Activated T-helper 2 cell treated with anti-CD3 and anti-CD28 coated beads, Interferon-gamma antibody, Interleukin-2, Interleukin-4, amounts not matched to agents 10 μg/mL and 5 μg/mL and 100 μg/mL, durations not matched to agents 14 hours and 24 hours and 36 hours (primary cell): ENCODE results near the gene TFAP2E. TPM values are rescaled to one million over a fixed set of nuclear protein-coding genes. Genes with fewer than 3 reads are reported as not detected.

Experiments used
- DNase-seq: peaks from one replicate; pipeline ENCODE4 v3.0.0; 2021; ENCODE audit warnings: low spot score
- H3K27ac Mint-ChIP-seq: one replicate; pipeline ENCODE4 v1.8.0; 2021; ENCODE audit warnings: mixed read lengths
- H3K27me3 Mint-ChIP-seq: one replicate; pipeline ENCODE4 v1.8.0; 2021; ENCODE audit warnings: low read depth, mixed read lengths
- H3K36me3 Mint-ChIP-seq: one replicate; pipeline ENCODE4 v1.8.0; 2021; ENCODE audit warnings: low read depth, mixed read lengths
- H3K4me1 Mint-ChIP-seq: one replicate; pipeline ENCODE4 v1.8.0; 2021; ENCODE audit warnings: low read depth, mixed read lengths
- H3K4me3 Mint-ChIP-seq: one replicate; pipeline ENCODE4 v1.8.0; 2021; ENCODE audit warnings: low read depth, mild to moderate bottlenecking, moderate library complexity, mixed read lengths
- H3K9me3 Mint-ChIP-seq: one replicate; pipeline ENCODE4 v1.8.0; 2021; ENCODE audit warnings: mixed read lengths
- intact Hi-C: fragments of 100-400 bp; cut with micrococcal nuclease; formaldehyde crosslinking; loops from one replicate; pipeline ENCODE4 v1.15.1; 2023
- total RNA-seq: library from RNA; stranded (reverse); gene quantifications from 2 replicates; pipeline ENCODE4 v1.2.3, GENCODE V29; 2022

The TFAP2E gene
- total RNA-seq, 1 donor from 2014 or later: 0.50 TPM

DNA sequence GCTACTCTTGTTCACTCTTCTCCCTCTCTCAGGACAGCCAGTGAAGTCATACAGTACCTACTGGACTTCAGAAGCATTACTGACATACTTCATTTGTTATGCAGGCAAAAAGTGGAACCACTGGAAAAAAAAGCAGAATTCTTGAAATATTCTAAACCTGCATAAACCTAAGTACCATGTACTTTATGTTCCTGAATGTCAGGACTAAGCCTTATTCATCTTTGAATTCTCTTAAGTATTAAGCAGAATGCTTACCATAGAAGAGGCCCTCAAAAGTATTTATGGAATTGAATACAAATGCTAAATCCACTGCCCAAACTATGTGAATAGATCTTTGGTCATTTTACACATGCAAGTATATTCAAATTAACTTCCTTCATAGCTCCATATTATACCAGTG lies 60.4 kb downstream of the TFAP2E start:
- no peak overlapping the region for H3K27ac Mint-ChIP-seq
- H3K4me1 Mint-ChIP-seq: peaks cover 19% of the 10 kb centered on the region
- peaks cover 70% of the 10 kb centered on the region for H3K36me3 Mint-ChIP-seq

DNA sequence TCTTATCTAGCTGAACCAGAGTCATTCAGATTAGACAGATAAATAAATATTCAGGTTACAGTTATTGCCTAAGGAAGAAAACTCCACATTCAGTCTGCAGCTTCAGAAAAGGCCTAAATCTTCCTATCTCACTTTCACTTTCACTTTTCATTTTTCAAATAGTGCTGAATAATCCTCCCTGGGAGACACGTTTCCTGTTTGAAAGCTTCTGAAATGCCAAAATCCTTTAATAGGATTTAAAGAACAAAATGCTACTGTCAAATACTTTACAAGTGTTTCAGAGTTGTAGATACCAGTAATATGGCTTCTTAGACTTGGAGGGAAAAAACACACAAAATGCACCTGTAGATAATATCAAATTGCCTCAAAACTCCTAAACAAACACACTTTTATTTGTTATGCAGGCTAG lies 64.3 kb downstream of the TFAP2E start:
- peaks cover 33% of the 10 kb centered on the region for H3K4me1 Mint-ChIP-seq

More for the DNA sequence above, 60.4 kb downstream of the TFAP2E start:
- H3K27me3 Mint-ChIP-seq: no peaks in the 10 kb centered on the region
- H3K9me3 Mint-ChIP-seq: no peaks in the 10 kb centered on the region
- intact Hi-C loops: no loop called here
- H3K4me3 Mint-ChIP-seq: no peak overlapping the region
- no peak for DNase-seq

DNA sequence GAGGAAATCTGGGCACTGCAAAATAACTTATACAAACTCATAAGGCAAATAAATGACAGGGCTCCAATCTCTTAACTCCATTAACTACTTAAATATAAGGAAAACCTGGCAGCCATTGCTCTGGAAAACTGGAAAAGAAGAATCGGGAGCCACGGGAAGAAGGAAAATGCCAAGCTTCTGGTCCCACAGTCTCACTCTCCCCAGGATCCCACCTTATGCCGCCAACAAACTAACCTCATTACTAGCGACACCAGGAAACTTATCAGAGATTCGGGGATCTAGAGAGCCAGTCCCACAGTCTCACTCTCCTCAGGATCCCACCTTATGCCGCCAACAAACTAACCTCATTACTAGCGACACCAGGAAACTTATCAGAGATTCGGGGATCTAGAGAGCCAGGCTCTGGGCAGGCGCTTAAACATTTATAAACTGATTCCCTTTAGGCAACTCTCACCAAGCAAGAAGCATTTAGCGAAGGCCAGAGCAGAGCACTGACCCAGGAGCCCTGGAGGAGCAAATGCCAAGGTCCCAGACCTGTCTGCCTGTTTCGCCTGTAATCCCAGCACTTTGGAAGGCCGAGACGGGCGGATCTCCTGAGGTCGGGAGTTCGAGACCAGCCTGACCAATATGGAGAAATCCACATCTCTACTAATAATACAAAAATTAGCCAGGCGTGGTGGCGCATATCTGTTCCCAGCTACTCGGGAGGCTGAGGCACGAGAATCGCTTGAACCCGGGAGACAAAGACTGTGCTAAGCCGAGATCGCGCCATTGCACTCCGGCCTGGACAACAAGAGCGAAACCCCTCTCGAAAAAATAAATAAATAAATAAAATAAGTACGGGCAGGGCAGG lies 67.5 kb downstream of the TFAP2E start:
- H3K4me1 Mint-ChIP-seq: peaks cover 32% of the 10 kb centered on the region
- peak overlapping the region; percentile 99 for H3K4me3 Mint-ChIP-seq
- peak overlapping the region; percentile 98 for H3K27ac Mint-ChIP-seq
- H3K36me3 Mint-ChIP-seq: peaks cover 21% of the 10 kb centered on the region
- DNase-seq: no peak
- intact Hi-C loops: loop anchor here (2.0 to 10.0 kb wide), 3 partner anchors 63 to 124 kb away; partner anchors contain the start of genes C1orf216 and CLSPN
- H3K9me3 Mint-ChIP-seq: no peaks in the 10 kb centered on the region
- H3K27me3 Mint-ChIP-seq: peaks cover 17% of the 10 kb centered on the region

More for the DNA sequence above, 64.3 kb downstream of the TFAP2E start:
- intact Hi-C loops: no loop called here
- H3K27me3 Mint-ChIP-seq: no peaks in the 10 kb centered on the region
- DNase-seq: no peak
- peak overlapping the region; percentile 91 for H3K27ac Mint-ChIP-seq
- peak overlapping the region; percentile 83 for H3K4me3 Mint-ChIP-seq
- H3K36me3 Mint-ChIP-seq: peaks cover 41% of the 10 kb centered on the region
- H3K9me3 Mint-ChIP-seq: no peaks in the 10 kb centered on the region

DNA sequence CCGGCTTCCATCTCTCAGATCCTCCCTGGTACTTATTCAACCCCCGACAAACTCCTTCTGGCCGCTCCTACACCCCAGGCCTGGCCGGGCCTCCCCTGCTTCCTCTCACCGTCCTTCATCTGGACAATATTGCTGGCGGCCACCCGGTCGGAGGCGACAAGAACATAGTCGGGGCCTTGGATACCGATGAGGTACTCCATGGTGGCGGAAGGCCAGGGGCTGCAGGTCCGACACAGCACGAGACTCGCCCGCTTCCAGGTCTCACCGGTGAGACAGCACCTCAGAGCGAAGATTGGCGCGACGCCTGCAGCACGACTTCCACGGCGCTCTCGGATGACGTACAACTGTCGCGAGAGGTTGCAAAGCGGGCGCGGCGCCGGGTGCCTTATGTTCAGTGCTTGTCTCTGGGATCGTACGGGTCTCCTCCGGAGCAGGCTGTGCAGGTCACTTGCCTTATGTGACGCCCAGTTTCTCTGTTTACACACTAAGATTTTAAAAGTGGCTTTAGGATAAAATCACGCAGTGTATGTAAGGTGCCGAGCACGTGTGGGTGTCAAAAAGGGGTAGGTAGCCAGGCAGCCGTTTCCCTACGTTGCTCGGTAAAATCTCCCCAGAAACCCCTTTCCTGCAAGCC lies 68.2 kb downstream of the TFAP2E start, which contains the start of gene PSMB2:
Gene PSMB2, minus strand, starts transcription at position 294 of the 634 bp plus-strand sequence. Its CDS starts 94 bp downstream, at position 200.
- peak within 1 kb of the TSS; percentile 99 for H3K4me3 Mint-ChIP-seq
- peak; percentile 93 for DNase-seq
- peaks cover 15% of the 10 kb centered on the region for H3K36me3 Mint-ChIP-seq
- H3K4me1 Mint-ChIP-seq: peaks cover 31% of the 10 kb centered on the region
- intact Hi-C loops: loop anchor here (2.0 to 10.0 kb wide), 3 partner anchors 64 to 123 kb away; partner anchors contain the start of genes C1orf216 and CLSPN
- peaks cover 24% of the 10 kb centered on the region for H3K27me3 Mint-ChIP-seq
- H3K27ac Mint-ChIP-seq: peak within 1 kb of the TSS; percentile 98
- no peaks in the 10 kb centered on the region for H3K9me3 Mint-ChIP-seq

DNA sequence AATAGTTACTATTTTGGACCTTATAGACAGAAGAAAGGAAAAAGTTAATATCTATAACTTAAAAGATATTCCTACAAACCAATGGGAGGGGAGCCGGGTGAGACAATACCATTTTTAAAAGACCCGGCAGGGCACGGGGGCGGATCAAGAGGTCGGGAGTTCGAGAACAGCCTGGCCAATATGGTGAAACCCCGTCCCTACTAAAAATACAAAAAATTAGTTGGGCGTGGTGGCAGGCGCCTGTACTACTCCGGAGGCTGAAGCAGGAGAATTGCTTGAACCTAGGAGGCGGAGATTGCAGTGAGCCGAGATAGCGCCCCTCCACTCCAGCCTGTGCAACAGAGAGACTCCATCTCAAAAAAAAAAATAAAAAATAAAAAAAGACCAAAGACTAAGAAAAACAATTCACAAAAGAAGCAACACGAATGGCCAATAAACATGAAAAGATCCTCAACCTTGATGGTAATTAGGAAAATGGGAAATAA lies 69.4 kb downstream of the TFAP2E start:
- intact Hi-C loops: loop anchor here (5.0 to 10.0 kb wide), 2 partner anchors 65 to 122 kb away; partner anchors contain the start of gene CLSPN
- H3K9me3 Mint-ChIP-seq: no peaks in the 10 kb centered on the region
- H3K27me3 Mint-ChIP-seq: peaks cover 33% of the 10 kb centered on the region

DNA sequence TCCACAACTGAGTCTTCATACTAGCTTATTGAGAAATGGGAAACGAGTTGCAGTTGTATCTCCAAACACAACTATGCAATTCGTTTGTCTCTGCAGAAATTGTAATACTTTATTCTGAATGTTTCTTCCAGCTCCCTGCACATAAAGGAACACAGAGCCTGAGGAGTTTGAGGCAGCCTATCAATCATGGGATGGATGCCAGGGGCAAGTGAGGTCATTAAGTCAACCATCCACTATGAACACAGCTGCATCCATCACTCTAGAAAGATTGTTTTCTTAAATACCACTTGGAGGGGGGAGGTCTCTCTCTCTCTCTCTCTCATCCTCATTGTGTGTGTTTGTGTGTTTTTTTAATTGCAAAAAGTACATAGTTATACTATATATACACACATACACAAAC lies 71.1 kb downstream of the TFAP2E start:
- peaks cover 2% of the 10 kb centered on the region for H3K36me3 Mint-ChIP-seq
- DNase-seq: no peak
- intact Hi-C loops: loop anchor here (5.0 to 10.0 kb wide), 2 partner anchors 67 to 121 kb away; partner anchors contain the start of gene CLSPN
- no peaks in the 10 kb centered on the region for H3K9me3 Mint-ChIP-seq
- H3K4me1 Mint-ChIP-seq: peaks cover 17% of the 10 kb centered on the region
- H3K27ac Mint-ChIP-seq: no peak overlapping the region
- H3K4me3 Mint-ChIP-seq: no peak overlapping the region
- peaks cover 44% of the 10 kb centered on the region for H3K27me3 Mint-ChIP-seq

More for the DNA sequence above, 69.4 kb downstream of the TFAP2E start:
- peaks cover 29% of the 10 kb centered on the region for H3K4me1 Mint-ChIP-seq
- no peak for DNase-seq
- H3K36me3 Mint-ChIP-seq: peaks cover 11% of the 10 kb centered on the region
- peak overlapping the region; percentile 98 for H3K27ac Mint-ChIP-seq
- peak overlapping the region; percentile 99 for H3K4me3 Mint-ChIP-seq

Other genes starting within 250 kb of the TFAP2E start
- 40.9 and 46.5 TPM in 2 replicates for gene KIAA0319L, start 15.9 kb upstream of the TFAP2E start, total RNA-seq
- gene NCDN, start 15.5 kb upstream of the TFAP2E start, total RNA-seq: 31.8 and 32.6 TPM in 2 replicates
- 123 and 124 TPM in 2 replicates for gene PSMB2, start 68.2 kb downstream of the TFAP2E start, total RNA-seq
- gene C1orf216, start 145.6 kb downstream of the TFAP2E start, total RNA-seq: 25.4 and 26.2 TPM in 2 replicates
- 55.2 and 55.8 TPM in 2 replicates for gene CLSPN, start 196.7 kb downstream of the TFAP2E start, total RNA-seq
- 9.2 and 10.0 TPM in 2 replicates for gene AGO4, start 234.7 kb downstream of the TFAP2E start, total RNA-seq